GM21390 (cell line): ENCODE measurements around the gene VPS37C.
"Not testable (repeated sequence)": the region's sequence is repeated elsewhere in the genome, so short reads cannot be mapped to it uniquely, and the experiment has no call there.

Experiments used
- ATAC-seq: cut with Tn5 transposase; IDR thresholded peaks from one replicate; pipeline ENCODE4 v1.9.1; 2021; ENCODE audit not compliant: unreplicated experiment

VPS37C gene

DNA sequence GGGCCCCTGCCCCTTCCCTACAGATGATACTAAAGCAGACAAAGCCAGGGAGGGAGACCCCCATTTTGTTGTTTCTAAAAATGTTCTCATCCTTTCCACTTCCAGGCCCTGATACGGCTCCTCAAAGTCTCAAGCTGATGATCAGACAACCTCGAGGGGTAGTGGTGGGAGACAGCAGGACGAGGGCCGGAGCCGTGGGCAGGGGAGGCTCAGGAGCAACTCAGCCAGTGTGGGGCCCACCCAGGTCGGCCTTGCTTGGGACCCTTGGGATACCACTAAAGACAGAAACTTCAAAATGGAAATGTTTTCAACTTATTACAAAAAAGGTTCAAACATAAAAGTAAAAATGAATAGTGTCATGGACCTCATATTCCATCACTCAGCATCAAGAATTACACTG, 15.2 kb upstream of the VPS37C start:
- ATAC-seq, result no peak

DNA sequence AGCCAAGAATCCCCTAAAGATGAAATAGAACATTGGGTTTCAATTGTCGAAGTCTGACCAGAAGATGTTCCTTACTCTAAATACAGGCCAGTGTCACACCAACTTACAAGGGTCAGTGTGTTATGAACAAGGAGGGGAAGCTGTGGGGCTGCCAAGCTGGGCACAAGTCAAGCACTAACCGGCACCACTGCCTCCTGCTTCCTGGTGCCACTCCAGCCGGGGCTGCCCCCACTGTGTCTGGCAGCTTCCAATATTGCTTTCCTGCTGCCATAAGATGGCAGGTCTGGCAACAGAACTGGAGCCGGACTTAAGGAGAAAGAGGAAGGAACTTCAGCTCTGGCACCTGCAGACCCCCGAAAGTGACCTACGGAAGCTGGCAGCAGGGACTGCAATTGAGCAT, 13.7 kb upstream of the VPS37C start:
- ATAC-seq, result no peak

GRCh38 chr11:61174273-61174672, 13.0 kb upstream of the VPS37C start:
- ATAC-seq, result no peak

GRCh38 chr11:61173456-61173855, 12.2 kb upstream of the VPS37C start:
- ATAC-seq, result no peak

- ATAC-seq, result no peak
These were observed 11.7 kb upstream of the VPS37C start for GRCh38 chr11:61172888-61173287.

- no peak for ATAC-seq
These were observed 11.1 kb upstream of the VPS37C start for GRCh38 chr11:61172356-61172755.

DNA sequence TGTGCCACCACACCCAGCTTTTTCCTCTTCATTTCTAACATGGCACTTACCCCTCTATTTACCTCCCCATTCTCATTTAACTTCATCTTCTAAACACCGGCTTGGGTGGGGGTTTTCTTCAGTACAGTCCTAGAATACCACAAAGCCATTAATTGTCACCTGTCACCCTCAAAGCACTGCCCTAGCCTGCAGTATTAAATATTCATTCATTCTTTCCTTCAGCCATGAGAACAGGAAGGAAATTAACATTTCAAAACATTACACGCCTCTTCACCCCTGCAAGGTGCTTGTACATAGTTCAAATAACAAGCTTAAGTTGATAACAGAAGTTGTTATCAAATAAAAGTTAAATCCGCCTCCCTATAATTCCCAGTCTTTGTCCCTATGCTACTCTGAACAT, 10.7 kb upstream of the VPS37C start:
- no peak for ATAC-seq

DNA sequence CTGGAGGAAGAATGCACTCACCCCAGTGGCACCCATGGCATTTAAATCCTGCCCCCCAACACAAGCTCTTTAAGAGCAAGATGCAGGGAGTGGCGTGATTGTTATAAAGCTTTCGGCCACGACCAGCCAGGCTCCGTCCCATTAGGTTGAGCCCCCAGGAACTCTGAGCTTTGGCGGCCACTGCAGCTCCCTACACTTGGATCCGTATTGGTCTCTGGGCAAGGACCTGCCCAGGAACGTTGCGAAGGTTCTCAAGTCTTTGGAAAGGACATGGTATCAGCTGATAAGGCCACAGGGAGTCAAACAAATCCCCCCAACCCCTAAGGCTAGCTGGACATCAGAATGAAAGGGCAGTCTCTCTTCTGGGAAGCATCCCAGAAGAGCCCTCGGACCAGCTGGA, 9.3 kb upstream of the VPS37C start:
- no peak for ATAC-seq

GRCh38 chr11:61168800-61169199, 7.6 kb upstream of the VPS37C start:
- no peak for ATAC-seq

- ATAC-seq, result no peak
These were observed 6.9 kb upstream of the VPS37C start for GRCh38 chr11:61168042-61168688.

GRCh38 chr11:61166331-61166730, 5.1 kb upstream of the VPS37C start:
- not testable (repeated sequence) for ATAC-seq

GRCh38 chr11:61165785-61166184, 4.6 kb upstream of the VPS37C start:
- ATAC-seq, result not testable (repeated sequence)

GRCh38 chr11:61164606-61165424, 3.6 kb upstream of the VPS37C start:
- ATAC-seq, result no peak

- ATAC-seq, result no peak
These were observed 2.7 kb upstream of the VPS37C start for GRCh38 chr11:61163714-61164605.

DNA sequence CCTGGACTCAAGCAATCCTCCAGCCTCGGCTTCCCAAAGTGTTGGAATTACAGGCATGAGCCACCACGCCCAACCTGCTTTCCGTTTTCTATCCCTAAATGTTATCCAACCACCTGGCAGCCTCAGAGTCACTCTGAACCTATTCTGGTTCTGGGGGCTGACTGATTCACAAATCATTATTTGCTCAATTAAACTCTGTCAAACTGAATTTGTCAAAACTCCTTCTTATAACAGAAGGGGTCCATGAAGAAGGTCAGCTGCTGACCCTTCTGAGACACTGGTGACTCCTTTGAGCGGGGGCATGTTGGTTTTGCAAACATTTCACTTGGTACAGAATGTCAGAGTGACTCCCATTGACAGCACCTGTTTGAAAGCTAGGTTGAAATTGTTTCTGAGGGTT, 1.8 kb upstream of the VPS37C start:
- no peak for ATAC-seq

DNA sequence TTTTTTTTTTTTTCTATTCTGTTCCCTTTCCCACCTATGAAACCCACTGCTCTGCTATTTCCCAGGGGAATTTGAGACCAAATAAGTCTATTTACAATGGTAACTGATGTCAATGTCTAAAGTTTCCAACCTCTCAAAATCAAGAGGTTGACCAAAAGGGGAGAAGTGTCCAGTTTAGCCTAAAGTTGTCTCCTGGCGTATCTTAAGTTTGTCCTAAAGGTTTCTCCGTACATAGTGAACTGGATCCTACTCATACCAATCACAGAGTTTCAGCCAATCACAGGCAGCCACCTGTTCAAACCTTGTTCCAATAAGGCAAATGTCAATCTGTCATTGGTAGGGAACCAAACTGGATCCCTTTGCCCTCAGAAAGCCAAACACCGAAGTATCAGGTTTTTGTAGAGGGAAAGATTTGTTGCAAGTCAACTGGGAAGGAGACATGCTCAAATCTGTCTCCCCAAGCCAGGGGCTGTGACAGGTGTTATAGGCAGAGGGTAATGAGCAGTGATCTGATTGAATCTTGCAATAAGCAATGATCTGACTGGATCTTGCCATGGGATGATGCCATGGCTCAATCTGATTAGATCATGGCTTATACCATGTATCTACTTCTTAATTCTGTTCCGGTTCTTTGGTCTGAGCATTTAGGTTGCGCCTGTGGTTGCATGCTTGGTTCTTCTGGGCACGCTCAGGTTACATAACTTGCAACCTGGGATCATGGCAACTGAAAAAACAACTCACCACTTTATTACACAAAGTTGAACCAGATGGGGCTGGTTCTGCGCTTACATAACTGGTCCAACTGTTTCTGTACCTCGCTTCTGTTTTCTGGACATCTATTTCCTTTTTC, 1.1 kb upstream of the VPS37C start:
- ATAC-seq, result no peak

DNA sequence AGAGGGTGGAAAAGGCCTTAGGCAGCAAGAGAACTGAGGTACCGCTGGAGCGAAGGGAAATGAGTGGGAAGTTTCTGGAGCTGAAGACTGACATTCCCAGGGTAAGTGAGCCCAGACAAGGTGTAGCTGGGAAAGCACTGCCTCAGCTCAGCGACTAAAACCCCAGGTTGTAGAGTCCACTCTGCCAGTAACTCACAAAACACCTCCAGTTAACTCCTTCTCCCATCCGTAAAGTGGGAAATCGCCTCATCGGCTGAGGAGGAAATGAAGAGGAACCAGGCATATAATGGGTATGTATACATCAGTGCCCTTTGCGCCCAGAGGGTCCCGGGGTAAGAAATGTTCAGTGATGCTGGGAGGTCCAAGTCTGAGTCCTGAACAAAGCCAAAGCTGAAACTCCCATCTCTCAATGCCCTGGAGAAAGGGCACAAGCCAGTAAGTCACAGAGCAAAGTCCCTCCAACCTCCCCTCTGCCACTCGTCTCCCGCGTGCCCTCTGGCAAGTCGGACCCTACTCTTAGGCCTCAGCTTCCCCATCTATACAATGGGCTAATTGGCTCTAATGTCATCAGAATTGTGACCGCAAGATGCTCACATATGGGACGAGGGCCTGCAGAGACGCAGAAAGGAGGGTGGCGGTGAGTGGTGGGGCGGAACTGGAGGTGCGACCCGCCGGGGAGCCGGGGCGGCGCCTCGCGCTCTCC, 588 bp downstream of the VPS37C start:
- ATAC-seq, result no peak

DNA sequence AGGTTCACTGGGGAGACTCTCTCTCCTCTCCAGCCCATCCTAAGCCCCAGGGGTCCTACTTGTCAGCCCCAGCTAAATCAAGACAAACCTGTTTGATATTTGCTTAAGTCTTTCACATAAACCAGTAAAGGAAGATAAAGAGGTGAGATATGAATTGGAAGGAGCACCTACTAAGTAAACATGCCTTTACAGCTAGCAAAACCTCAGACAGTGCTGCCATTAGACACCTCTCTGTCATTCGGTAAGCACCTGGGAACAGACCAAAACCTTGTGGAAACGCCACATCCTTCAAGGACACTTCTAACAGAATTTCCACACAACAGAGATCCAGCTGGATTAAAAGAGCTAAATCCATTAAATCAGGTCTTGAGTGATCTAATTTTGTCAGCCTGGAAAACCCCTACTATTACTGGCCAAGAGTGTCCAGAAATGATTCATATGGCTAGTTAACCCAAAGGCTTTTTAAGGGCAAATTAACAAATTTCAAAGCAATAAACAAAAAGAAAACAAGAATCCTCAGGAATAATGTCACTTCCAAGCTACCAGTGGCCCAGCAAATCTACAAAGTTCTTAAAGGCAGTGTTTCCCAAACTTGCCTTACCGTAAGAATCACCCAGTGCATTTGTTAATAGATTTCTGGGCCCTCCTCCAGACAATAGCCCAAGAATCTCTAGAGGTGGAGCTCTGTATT, 2.4 kb downstream of the VPS37C start:
- no peak for ATAC-seq

DNA sequence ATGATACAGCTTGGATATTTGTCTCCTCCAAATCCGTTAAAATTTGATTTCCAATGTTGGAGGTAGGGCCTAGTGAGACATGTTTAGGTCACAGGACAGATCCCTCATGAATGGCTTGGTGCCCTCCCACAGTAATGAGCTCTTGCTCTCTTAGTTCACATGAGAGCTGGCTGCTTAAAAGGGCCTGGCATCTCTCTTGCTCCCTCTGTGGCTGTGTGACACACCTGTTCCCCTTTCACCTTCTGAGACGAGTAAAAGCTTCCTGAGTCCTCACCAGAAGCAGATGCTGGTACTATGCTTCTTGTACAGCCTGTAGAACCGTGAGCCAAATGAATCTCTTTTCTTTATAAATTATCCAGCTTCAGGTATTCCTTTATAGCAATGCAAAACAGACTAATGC, 3.5 kb downstream of the VPS37C start:
- ATAC-seq, result no peak

- no peak for ATAC-seq
These were observed 5.5 kb downstream of the VPS37C start for GRCh38 chr11:61155741-61156140.
